GM12892 (cell line): ENCODE results near the gene TSPEAR.

Source experiments
- DNase-seq: peaks from one replicate; pipeline ENCODE4 v3.0.0; 2011; ENCODE audit not compliant: insufficient read length
- FAIRE-seq: peaks from 2 replicates; lab custom pipeline; 2011; peaks lifted over from hg19 to GRCh38; lab: Jason Lieb, UNC
- POLR2A ChIP-seq: IDR thresholded peaks from 2 replicates; pipeline ENCODE4 v1.6.1; 2011; ENCODE audit warnings: low read depth, low read length, control low read depth
- POLR2AphosphoS5 ChIP-seq: IDR thresholded peaks from 2 replicates; pipeline ENCODE4 v1.6.1; 2011; ENCODE audit warnings: low read depth, low read length, control low read depth
- TAF1 ChIP-seq: IDR thresholded peaks from 2 replicates; pipeline ENCODE4 v1.6.1; 2011; ENCODE audit warnings: low read depth, mild to moderate bottlenecking, control low read depth, low read length, borderline replicate concordance

The TSPEAR gene

DNA sequence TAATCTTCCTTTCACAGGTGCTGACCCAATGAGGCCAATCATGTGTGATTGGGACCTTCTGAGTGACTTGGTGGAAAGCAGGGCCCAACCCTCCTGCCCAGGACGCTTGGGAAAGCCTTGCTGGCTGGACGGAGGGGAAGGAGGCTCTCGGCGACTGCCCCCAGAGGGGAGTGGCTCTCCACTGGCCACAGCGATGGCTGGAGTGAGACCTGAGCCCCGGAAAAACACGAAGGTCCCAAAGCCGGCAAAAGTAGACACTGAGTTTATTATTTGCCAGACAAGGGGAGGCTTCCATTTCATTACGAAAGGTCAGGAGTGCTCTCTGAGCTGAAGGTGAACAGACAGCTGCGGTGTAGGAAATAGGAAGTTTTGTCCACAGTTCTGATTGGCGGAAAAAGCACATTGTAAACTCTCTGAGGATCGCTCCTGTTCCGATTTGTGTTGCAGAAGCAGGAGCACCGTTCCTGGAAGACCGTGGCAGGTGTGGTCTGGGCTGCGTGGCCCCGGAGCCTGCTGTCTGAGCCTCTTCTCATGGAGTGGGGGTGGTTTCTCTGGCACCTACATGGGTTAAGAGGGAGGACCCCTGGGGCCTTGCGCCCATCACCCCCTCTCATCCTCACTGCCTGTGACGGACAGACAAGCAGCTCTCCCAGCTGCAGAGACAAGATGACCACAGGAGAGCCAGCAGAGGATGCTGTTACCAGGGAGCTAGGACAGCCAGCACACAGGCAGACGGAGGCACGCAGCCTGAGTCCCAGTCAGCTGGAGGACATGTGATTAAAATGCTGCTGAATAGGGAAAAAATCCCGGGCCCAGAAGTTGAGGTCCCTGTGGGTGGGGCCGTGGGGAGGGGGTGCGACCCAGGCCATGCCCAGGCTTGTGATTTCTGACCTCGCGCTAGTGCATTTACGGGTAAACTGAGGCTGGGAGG is 212.8 kb downstream of the TSPEAR start:
- DNase-seq, result no peak
- TF ChIP-seq TAF1, result no peak
- TF ChIP-seq POLR2AphosphoS5, result no peak
- TF ChIP-seq POLR2A, result no peak
- FAIRE-seq, result no peak

DNA sequence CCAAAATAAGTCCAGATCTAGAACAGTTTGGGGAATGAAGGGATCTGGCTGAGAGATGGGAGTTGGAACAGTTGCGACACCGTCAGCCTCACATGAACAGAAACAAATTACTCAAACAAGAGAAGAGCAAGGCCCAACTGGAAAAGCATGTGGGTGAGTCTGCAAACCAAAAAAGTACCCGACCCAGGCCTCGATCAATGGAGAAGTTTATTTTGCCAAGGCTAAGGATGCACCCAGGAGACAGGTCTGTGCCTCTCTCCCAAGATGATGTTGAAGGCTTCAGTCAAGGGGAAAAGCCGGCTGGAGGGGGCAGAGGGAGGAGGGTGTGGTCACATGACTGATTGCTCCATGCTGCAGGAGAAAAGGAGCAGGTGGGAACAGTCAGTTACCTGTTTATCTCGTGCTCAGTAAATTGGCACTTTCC is 213.7 kb downstream of the TSPEAR start:
- TF ChIP-seq POLR2AphosphoS5, result no peak
- DNase-seq (no peak), FAIRE-seq (no peak)

DNA sequence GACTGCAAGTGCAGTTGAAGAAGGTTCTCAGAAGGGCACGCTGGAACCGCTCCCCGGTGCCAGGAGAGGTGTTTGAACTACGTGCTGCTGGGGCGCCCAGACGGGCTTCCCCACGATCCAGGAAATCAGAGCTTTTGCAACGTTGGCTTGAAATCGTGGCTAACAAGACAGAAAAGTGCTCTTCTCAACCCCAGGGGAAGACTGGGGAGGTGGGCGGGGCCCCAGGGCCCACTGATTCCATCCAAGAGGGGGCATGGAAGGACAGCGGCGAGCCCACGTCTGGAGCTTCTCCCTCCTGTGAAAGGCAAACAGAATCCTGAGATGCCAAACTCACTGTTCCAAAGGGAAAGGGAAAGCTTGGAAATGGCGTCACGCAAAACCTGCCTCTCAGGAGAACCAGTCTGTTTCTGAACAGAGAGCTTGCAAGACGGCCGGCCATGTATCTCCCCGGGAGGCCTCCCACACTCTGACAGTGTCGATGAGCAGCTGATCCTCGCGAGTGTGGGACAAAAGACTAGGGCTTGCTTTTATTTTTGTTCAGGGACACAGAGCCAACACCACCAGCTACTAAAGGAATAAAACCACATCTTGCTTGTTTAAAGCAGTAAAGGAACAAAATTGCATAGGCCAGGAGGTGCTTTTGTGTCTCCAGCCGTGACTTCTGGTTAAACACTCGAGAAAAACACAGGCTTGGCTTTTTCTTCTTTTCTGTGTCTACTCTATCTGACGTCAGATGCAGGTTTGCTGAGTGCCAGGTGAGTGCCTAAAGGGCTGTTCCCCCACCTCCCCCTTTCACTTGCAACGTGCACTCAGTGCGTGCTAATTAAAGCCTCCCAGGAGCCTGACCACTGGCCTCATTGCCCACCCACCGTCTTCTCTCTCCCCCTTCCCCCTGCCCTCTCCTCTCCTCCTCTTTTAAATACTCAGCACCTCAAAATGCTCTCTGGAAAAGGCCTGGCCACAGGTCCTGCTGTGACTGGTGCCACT is 214.5 kb downstream of the TSPEAR start:
- FAIRE-seq (no peak), DNase-seq (no peak)
- TF ChIP-seq POLR2AphosphoS5 (no peak), TAF1 (no peak), POLR2A (no peak)

DNA sequence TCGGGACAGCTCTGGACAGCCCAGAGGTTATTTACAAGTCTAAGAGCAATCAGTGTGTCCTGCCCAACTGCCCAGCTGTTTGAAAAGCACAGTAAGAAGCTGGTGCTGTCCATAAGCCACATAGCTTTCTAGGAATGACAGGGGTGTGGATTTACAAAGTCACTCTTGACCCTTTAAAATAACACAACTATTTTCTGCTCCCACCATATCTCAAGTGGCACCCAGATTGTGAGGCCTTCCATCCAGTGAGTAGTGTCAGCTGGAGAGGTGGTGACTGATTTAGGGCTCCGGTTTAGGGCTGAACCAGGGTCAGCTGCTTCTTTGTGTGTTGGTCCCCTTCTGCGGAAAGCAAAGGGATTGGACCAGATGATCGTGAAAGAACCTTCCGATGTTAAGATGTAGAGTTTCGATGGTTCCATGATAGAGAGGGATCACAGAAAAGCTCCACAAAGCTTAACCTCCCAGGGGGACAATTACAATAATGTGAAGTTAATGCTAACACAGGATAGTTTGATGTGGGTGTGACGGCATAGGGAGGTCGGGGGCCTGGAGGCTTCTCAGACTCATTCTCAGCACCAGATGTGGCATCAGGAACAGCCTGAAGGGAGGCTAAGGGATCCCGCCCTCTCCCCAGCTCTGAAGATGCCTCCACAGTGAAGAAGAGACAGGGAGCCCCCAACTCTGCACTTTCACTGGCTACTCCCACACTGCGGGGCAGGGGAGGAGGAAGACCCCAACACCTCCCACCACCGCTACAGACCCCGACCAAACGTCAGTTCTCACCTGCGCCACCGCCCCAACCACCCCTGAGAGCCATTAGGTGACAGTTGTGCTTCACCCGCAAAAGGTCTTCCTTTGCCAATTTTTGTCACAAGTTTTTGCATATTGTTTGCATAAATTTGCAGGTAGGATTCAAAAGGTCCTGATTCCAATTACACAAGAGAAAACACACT is 215.5 kb downstream of the TSPEAR start:
- FAIRE-seq (no peak), DNase-seq (no peak)
- TF ChIP-seq TAF1, result no peak
- no peak for TF ChIP-seq POLR2AphosphoS5
- TF ChIP-seq POLR2A, result no peak

DNA sequence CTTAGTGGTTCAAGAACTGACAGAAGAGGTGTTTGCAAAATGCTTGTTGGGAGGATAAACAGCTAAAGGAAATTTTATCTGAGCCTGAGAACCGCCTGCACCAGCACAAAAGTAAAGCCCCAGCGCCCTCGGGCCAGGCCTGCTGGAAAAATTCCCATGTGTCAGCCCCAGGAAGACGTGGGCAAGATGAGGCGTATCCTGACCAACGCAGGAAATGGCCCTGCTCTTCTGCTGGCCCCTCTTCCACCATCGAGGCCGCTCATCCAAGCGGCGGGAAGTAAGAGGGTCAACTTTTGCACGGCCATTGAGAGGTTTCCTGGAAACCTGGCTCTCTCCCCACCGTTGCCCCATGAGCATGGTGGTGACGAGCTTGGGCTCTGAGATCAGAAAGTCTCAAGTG is 216.4 kb downstream of the TSPEAR start:
- no peak for DNase-seq
- TF ChIP-seq POLR2AphosphoS5 (no peak), TAF1 (no peak), POLR2A (no peak)
- FAIRE-seq, result no peak

DNA sequence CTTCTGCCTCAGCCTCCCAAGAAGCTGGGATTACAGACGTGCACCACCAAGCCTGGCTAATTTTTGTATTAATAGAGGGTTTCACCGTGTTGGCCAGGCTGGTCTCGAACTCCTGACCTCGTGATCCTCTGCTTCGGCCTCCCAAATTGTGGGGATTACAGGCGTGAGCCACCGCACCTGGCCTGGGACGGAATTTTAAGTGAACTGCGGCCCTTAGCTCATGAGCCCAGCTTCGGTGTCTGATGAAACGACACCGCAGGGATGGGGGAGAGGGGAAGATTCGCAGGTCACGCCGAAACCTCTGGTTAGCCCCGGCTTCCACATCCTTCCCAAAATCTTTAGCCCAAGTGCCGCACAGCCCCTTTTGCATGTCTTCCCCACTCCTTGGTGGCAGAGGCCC is 217.0 kb downstream of the TSPEAR start:
- DNase-seq (no peak), FAIRE-seq (no peak)
- TF ChIP-seq TAF1 (no peak), POLR2A (no peak), POLR2AphosphoS5 (no peak)

DNA sequence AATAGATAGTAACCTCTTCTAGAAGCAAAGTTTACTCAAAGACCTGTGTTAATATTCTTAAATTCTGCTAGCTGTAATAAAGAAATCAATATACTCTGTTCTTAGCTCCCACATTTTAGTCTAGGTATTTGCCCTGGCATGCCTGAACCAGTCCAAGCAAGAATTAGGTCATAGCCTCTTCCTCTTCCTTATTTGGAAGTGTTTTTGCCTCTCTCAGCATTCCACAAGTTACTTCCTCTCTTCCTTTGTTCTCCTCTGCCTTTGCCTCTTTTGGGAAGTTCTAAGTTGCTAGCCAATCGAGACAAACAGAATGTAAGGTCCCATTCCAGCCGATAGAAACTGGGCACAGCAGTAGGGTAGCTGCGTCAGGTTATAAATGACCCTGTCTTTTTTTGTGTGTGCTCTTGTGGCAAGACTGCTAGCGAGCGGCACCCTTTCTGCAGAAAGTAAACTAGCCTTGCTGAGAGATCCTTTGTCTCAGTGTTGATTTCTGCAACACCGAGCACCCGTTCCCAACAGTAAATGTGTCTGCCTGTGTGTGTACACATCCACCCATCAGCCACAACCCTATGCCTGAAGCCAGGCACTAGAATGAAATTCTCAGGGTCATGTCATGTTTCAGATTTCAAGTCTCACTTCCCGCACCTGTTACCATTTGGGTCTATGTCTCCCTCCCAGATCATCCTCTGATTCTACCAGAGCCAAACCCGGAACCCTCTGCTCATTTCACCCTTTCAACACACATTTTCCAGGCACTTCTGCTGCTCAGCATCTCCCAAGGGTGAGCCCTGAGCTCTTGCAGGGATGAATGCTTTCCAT is 218.6 kb downstream of the TSPEAR start:
- no peak for DNase-seq

DNA sequence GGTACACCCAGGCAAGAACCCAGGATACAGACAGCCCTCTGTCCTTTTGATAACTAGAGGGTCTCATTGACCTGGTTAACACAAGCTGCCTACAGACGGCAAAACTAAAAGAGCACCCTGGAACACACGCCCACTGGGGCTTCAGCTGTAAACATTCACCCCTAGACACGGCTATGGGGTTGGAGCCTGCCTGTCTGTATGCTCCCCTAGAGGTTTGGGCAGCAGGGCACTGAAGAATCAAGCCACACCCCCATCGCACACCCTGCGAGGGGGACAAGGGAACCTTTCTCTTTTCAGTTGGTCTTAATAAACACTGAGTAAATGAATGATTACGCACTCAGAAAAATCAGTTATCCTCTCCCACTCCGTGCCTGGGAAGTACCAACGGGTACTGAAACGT is 220.6 kb downstream of the TSPEAR start:
- no peak for FAIRE-seq
- DNase-seq, result no peak

More for the DNA sequence above, 218.6 kb downstream of the TSPEAR start:
- TF ChIP-seq TAF1, result no peak
- TF ChIP-seq POLR2A, result no peak
- TF ChIP-seq POLR2AphosphoS5, result no peak
- FAIRE-seq, result no peak

DNA sequence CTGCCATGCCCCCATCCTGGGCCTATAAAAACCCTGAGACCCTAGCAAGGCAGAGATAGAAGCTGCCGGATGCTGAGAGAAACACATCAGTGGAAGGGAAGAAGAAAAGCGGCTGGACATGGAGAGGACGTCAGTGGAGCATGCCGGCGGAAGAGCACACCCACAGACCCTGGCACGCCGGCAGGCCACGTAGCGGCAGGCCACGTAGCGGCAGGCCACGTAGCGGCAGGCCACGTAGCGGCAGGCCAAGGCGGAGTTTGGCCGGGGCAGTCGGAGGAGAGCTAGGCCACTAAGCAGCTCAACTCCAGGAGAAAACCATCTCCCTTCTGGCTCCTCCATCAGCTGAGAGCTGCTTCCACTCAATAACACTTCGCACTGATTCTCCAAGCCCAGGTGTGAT is 221.0 kb downstream of the TSPEAR start:
- TF ChIP-seq TAF1 (no peak), POLR2AphosphoS5 (no peak), POLR2A (no peak)

More for the DNA sequence above, 220.6 kb downstream of the TSPEAR start:
- TF ChIP-seq TAF1, result no peak
- TF ChIP-seq POLR2A, result no peak
- TF ChIP-seq POLR2AphosphoS5, result no peak

DNA sequence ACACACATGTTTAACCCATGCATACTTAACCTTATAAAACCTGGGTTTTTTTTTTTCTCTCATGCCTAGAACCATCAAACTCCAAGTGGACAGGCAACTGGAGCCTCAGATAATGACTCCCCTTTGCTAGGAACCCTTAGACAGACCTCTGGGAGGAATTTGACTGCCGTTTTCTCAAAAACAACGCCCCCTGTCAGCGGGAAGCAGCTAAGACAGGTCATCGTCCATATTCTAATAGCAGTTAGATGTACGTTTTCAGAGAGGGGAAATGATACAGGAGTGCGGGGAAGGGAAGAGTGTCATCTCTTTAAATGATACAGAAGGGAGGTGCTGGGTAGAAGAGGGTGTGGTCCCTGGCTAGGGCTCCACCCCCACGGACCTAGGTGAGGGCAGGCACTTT is 221.4 kb downstream of the TSPEAR start:
- TF ChIP-seq TAF1, result no peak
- TF ChIP-seq POLR2A, result no peak
- TF ChIP-seq POLR2AphosphoS5, result no peak
- no peak for FAIRE-seq
- no peak for DNase-seq

More for the DNA sequence above, 221.0 kb downstream of the TSPEAR start:
- no peak for DNase-seq
- no peak for FAIRE-seq

DNA sequence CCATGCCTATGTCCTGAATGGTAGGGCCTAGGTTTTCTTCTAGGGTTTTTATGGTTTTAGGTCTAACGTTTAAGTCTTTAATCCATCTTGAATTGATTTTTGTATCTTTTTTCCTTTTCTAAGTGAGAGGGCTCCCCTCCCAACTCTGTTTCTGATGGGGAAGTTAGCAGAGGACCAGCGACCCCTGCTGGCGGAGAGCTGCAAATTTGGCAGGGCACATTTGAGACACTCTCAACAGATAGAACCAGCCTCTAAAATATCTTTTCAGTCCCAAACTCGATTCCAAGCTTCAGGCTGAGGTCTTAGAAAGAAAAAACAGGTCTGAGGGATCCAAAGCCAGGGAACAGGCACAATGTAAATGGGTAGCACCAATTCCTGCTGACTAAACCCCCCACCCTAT is 223.5 kb downstream of the TSPEAR start:
- TF ChIP-seq TAF1 (no peak), POLR2A (no peak)
- DNase-seq (no peak), FAIRE-seq (no peak)
